ENCODE data around the gene SYNPO.
A peak's percentile ranks its signal among the peaks of the same experiment; 100 is the strongest.

Gene SYNPO

GRCh38 chr5:150640311-150641005, at the start of gene SYNPO:
Gene SYNPO (plus strand): TSS chr5:150640660. CDS start chr5:150648276, 7,616 bp downstream.
- FAIRE-seq, result peak; percentile 47

GRCh38 chr5:150590979-150591695, 49.3 kb upstream of the SYNPO start:
- no peak for FAIRE-seq

GRCh38 chr5:150593593-150593992, 46.9 kb upstream of the SYNPO start:
- no peak for FAIRE-seq

GRCh38 chr5:150593996-150594395, 46.5 kb upstream of the SYNPO start:
- FAIRE-seq, result no peak

GRCh38 chr5:150595466-150596031, 44.9 kb upstream of the SYNPO start:
- FAIRE-seq, result no peak

GRCh38 chr5:150596313-150596712, 44.1 kb upstream of the SYNPO start:
- FAIRE-seq, result no peak

- FAIRE-seq, result no peak
These were observed 43.6 kb upstream of the SYNPO start for GRCh38 chr5:150596826-150597225.

GRCh38 chr5:150598006-150598405, 42.5 kb upstream of the SYNPO start:
- no peak for FAIRE-seq

GRCh38 chr5:150598821-150599273, 41.6 kb upstream of the SYNPO start:
- FAIRE-seq, result no peak

GRCh38 chr5:150599281-150599680, 41.2 kb upstream of the SYNPO start:
- no peak for FAIRE-seq

- no peak for FAIRE-seq
These were observed 40.4 kb upstream of the SYNPO start for GRCh38 chr5:150599917-150600511.

- FAIRE-seq, result no peak
These were observed 39.6 kb upstream of the SYNPO start for GRCh38 chr5:150600616-150601490.

- no peak for FAIRE-seq
These were observed 38.7 kb upstream of the SYNPO start for GRCh38 chr5:150601491-150602345.

- no peak for FAIRE-seq
These were observed 37.4 kb upstream of the SYNPO start for GRCh38 chr5:150603052-150603451.

GRCh38 chr5:150603491-150603890, 37.0 kb upstream of the SYNPO start:
- no peak for FAIRE-seq

- FAIRE-seq, result no peak
These were observed 36.5 kb upstream of the SYNPO start for GRCh38 chr5:150604010-150604409.

GRCh38 chr5:150604894-150605440, 35.5 kb upstream of the SYNPO start:
- no peak for FAIRE-seq

- no peak for FAIRE-seq
These were observed 34.9 kb upstream of the SYNPO start for GRCh38 chr5:150605546-150605945.

- FAIRE-seq, result no peak
These were observed 34.0 kb upstream of the SYNPO start for GRCh38 chr5:150606476-150606875.

GRCh38 chr5:150607105-150607504, 33.4 kb upstream of the SYNPO start:
- FAIRE-seq, result no peak

- no peak for FAIRE-seq
These were observed 32.5 kb upstream of the SYNPO start for GRCh38 chr5:150607991-150608390.
